Gastroesophageal sphincter (tissue), 4 donors: Measurements from ENCODE around the gene SRCIN1. TPM values are rescaled to one million over a fixed set of nuclear protein-coding genes. Genes with fewer than 3 reads are reported as not detected.

ENCODE experiments used
- ATAC-seq: fragments of 150-250 bp; one replicate; pipeline ENCODE4 v1.9.1; 2016; ENCODE audit warnings: mild to moderate bottlenecking, moderate library complexity
- H3K27ac ChIP-seq, 4 donors: fragments of 200-600 bp; sonication (generic) in 3 of 4; 1 replicate in 3 of 4; 2 replicates in 1 of 4; pipeline ENCODE4 v1.5.1; 2016 to 2019
- H3K27me3 ChIP-seq: fragments of 200-600 bp; sonication (generic); one replicate; pipeline ENCODE4 v1.5.1; 2019
- H3K36me3 ChIP-seq, 2 donors: fragments of 200-600 bp; sonication (generic); one replicate each; pipeline ENCODE4 v1.5.1; 2019; ENCODE audit warnings: control low read depth in 1 of 2
- H3K4me1 ChIP-seq, 3 donors: fragments of 200-600 bp; sonication (generic); 1 replicate in 2 of 3; 2 replicates in 1 of 3; pipeline ENCODE4 v1.5.1; 2016 to 2019; ENCODE audit warnings: control low read depth in 2 of 3
- H3K4me3 ChIP-seq, 2 donors: fragments of 200-600 bp; sonication (generic); one replicate each; pipeline ENCODE4 v1.5.1; 2019; ENCODE audit warnings: mild to moderate bottlenecking in 1 of 2, moderate library complexity in 1 of 2
- H3K9me3 ChIP-seq, 3 donors: fragments of 200-600 bp; sonication (generic); one replicate each; pipeline ENCODE4 v1.5.1; 2017 to 2019; ENCODE audit warnings: control low read depth in 2 of 3
- EP300 ChIP-seq: sonication (generic); formaldehyde crosslinking; IDR thresholded peaks from one replicate; pipeline ENCODE4 v1.6.1; 2017; ENCODE audit warnings: antibody characterized with exemption, mild to moderate bottlenecking
- POLR2A ChIP-seq, 2 donors: fragments of 450-650 bp; IDR thresholded peaks; one replicate each; pipeline ENCODE4 v1.6.1; 2017; ENCODE audit warnings: antibody characterized with exemption in 2 of 2, mild to moderate bottlenecking in 2 of 2, moderate library complexity in 1 of 2
- POLR2AphosphoS5 ChIP-seq: sonication (generic); formaldehyde crosslinking; IDR thresholded peaks from one replicate; pipeline ENCODE4 v1.6.1; 2017; ENCODE audit warnings: antibody characterized with exemption
- WGBS, 2 donors: methylation state at CpG; one replicate each; pipeline ENCODE4 v1.1.5; 2018; ENCODE audit warnings: low coverage in 1 of 2; 5-methylcytosine and 5-hydroxymethylcytosine counted together
- total RNA-seq, 4 donors: library from RNA; depleted of rRNA; stranded (reverse); fragments of >200 nt; gene quantifications; one replicate each; pipeline ENCODE4 v1.1.0, GENCODE V29; 2016
- TF ChIP-seq, protein P1 (sequence below), 4 experiments: fragments of 200-600 bp in 2 of 4; fragments of 450-650 bp in 2 of 4; sonication (generic) in 1 of 4; IDR thresholded peaks; one replicate each; pipeline ENCODE4 v1.5.1; 2017 to 2019; ENCODE audit warnings: antibody characterized with exemption in 4 of 4, mild to moderate bottlenecking in 2 of 4, moderate library complexity in 2 of 4

The SRCIN1 gene
- total RNA-seq, 4 donors from 2014 or later, result 0.67 to 2.6 (median 1.5) TPM

DNA sequence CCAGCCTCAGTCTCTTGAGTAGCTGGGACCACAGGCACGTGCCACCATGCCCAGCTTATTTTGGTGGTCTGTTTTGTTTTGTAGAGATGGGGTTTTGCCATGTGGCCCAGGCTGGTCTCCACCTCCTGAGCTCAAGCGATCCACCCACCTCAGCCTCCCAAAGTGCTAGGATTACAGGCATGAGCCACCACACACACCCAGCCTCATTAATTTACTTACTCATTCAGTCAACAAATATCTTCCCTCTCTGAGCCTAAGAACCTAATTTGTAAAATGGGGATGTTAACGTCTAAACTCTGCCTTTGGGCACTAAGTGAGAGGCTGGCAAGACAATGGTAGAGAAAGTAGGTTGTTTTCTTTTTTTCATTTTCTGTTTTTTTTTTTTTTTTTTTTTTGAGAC, 22.6 kb downstream of the SRCIN1 start:
- 90 to 100% methylated on average over 1 to 2 of the region's 3 CpGs for WGBS, 2 donors
- H3K27me3 ChIP-seq, result peaks cover 78% of the 10 kb centered on the region
- no peak for ATAC-seq

DNA sequence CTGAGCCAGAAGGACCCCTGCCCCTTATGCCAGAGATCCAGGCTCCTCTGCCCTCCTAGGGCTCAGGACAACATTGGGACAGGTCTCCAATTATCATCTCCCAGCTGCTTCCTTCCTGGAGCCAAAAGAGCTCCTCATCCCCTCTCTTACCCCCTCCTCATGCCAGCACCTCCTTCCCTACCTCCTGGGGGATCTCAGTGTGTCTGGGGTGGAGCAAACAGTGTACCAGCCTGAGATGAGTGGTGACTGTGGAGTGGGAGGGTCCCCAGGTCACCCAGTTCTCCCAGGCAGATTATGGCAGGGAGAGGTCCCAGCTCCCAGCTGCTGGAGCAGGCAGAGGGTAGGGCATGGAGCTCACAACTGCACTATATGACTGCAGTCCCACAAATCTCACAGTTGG, 23.7 kb downstream of the SRCIN1 start:
- Histone ChIP-seq H3K27me3 (peaks cover 78% of the 10 kb centered on the region), H3K27ac (no peak overlapping the region), H3K4me3 (no peak overlapping the region), H3K4me1 (peaks cover 0 to 30% (median 10%) of the 10 kb centered on the region in 3 donors), H3K36me3 (no peaks in the 10 kb centered on the region), H3K9me3 (no peaks in the 10 kb centered on the region)
- no peak for ATAC-seq
- no peak for TF ChIP-seq POLR2A (IDR thresholded peaks at IDR 0.05)
- TF ChIP-seq, protein P1, sequence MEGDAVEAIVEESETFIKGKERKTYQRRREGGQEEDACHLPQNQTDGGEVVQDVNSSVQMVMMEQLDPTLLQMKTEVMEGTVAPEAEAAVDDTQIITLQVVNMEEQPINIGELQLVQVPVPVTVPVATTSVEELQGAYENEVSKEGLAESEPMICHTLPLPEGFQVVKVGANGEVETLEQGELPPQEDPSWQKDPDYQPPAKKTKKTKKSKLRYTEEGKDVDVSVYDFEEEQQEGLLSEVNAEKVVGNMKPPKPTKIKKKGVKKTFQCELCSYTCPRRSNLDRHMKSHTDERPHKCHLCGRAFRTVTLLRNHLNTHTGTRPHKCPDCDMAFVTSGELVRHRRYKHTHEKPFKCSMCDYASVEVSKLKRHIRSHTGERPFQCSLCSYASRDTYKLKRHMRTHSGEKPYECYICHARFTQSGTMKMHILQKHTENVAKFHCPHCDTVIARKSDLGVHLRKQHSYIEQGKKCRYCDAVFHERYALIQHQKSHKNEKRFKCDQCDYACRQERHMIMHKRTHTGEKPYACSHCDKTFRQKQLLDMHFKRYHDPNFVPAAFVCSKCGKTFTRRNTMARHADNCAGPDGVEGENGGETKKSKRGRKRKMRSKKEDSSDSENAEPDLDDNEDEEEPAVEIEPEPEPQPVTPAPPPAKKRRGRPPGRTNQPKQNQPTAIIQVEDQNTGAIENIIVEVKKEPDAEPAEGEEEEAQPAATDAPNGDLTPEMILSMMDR (IDR thresholded peaks at IDR 0.05), result no peak
- no peak for TF ChIP-seq EP300
- no peak for TF ChIP-seq POLR2AphosphoS5

More for the DNA sequence above, 22.6 kb downstream of the SRCIN1 start:
- no peaks in the 10 kb centered on the region for H3K36me3 ChIP-seq
- H3K27ac ChIP-seq, result no peak overlapping the region
- no peaks in the 10 kb centered on the region for H3K9me3 ChIP-seq
- peaks cover 0 to 27% (median 7%) of the 10 kb centered on the region in 3 donors for H3K4me1 ChIP-seq
- H3K4me3 ChIP-seq, result no peak overlapping the region
- TF ChIP-seq EP300 (no peak), POLR2AphosphoS5 (no peak), POLR2A (IDR thresholded peaks at IDR 0.05) (no peak)
- TF ChIP-seq, protein P1 (IDR thresholded peaks at IDR 0.05), result no peak

DNA sequence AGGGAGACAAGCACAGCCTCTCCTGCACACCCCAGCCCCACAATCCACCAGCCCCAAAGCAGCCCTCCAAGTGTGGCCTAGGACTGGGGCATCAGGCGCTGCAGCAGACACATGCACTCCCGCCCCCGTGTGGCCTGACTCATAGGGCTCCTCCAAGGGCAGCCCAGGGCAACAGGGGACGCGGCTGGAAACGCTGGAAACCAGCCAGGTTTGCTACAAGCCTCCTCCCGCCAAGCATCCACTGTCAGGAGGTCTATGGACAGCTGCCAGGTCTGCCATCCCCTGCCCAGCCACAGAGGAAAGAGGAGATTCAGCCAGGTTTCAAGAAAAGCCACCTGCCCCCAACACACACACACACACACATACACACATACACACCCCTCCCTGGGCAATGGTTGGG, 25.8 kb downstream of the SRCIN1 start:
- H3K9me3 ChIP-seq, result no peaks in the 10 kb centered on the region
- peaks cover 0 to 24% (median 10%) of the 10 kb centered on the region in 3 donors for H3K4me1 ChIP-seq
- H3K27me3 ChIP-seq, result peaks cover 77% of the 10 kb centered on the region
- WGBS, 2 donors, result no CpG with 5 or more reads among the region's 7 CpGs
- TF ChIP-seq, protein P1 (IDR thresholded peaks at IDR 0.05), result no peak
- TF ChIP-seq POLR2A (IDR thresholded peaks at IDR 0.05), result no peak
- no peak for TF ChIP-seq EP300
- no peak overlapping the region for H3K4me3 ChIP-seq
- H3K36me3 ChIP-seq, result no peaks in the 10 kb centered on the region
- no peak for ATAC-seq
- H3K27ac ChIP-seq, result no peak overlapping the region

DNA sequence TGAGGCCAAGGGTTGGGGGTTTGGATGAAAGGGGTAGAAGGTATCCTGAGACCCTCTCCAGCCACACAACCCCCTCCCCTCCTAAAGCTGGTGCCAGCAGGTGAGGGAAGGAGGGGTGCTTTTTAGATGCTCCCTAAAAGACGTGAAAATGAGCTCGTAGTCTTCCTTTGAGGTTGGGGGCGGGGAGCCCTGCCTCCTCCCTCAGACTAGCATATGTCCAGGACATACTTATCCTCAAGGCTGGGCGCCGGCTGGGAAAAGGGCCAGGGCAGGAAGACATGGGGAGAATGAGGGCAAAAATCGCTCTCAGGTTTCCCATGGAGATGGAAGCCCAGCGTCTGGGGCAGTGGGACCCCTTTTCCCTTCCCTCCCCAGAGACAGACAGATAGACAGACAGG, 26.7 kb downstream of the SRCIN1 start:
- no peaks in the 10 kb centered on the region for H3K9me3 ChIP-seq
- peaks cover 80% of the 10 kb centered on the region for H3K27me3 ChIP-seq
- WGBS, 2 donors, result 35% methylated on average over 4 of the region's 7 CpGs; no CpG with 5 or more reads in 1 of the 2 donors
- TF ChIP-seq POLR2AphosphoS5 (no peak), POLR2A (IDR thresholded peaks at IDR 0.05) (no peak), EP300 (no peak)
- TF ChIP-seq, protein P1 (IDR thresholded peaks at IDR 0.05), result no peak
- H3K4me1 ChIP-seq, result peaks cover 0 to 16% (median 10%) of the 10 kb centered on the region in 3 donors
- ATAC-seq, result no peak
- no peak overlapping the region for H3K27ac ChIP-seq
- H3K36me3 ChIP-seq, result no peaks in the 10 kb centered on the region
- peak overlapping the region in 1 of 2 donors; percentile 33 for H3K4me3 ChIP-seq

DNA sequence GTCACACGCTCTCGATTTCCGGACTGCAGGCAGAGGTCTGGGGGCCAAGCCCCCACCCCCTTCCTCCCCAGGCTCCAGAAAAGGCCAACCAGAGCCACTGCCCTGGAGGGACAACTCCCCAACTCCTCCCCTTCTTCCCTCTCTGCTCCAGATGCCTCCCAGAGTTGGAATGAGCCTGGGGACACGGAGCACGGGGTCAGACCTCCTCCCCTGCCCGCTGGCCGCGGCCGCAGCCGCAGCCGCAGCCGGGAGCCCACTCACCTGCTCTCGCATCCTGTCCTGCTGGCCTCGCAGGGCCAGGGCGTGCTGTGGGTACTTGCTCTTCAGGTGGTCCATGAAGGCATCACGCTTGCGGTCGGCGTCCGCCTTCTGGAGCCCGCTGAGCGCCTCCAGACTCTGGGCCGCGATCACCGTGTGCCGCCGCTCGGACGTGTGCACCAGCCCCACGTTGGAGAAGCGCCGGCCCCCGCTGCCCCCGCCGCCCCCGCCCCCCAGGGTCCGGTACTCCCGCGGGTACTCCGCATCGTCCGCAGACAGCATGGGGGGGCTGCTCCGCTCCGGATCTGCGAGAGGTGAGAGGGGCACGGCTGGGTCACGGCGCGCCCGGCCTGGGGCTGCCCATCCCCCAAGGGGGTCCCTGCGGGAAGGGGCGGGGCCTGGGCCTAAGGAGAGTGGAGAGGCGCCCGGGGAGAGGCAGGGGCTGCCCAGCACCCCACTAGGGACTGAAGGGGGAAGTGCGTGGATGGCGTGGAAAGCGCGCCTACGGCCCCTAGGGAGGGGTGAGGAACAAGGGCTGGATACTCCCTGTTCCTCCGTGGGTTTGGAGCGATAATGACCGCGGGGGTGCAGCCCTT, 27.3 kb downstream of the SRCIN1 start:
- 7% methylated on average over 9 of the region's 63 CpGs; no CpG with 5 or more reads in 1 of the 2 donors for WGBS, 2 donors
- peaks cover 80% of the 10 kb centered on the region for H3K27me3 ChIP-seq
- no peaks in the 10 kb centered on the region for H3K9me3 ChIP-seq
- no peak overlapping the region for H3K27ac ChIP-seq
- TF ChIP-seq POLR2AphosphoS5 (no peak), POLR2A (IDR thresholded peaks at IDR 0.05) (no peak), EP300 (no peak)
- TF ChIP-seq, protein P1 (IDR thresholded peaks at IDR 0.05), result no peak
- ATAC-seq, result peak; percentile 38
- H3K36me3 ChIP-seq, result no peaks in the 10 kb centered on the region
- H3K4me3 ChIP-seq, result peak overlapping the region in 1 of 2 donors; percentile 33
- peaks cover 0 to 13% (median 10%) of the 10 kb centered on the region in 3 donors for H3K4me1 ChIP-seq
